ENCODE results near the gene STARD13. TPM values are rescaled to one million over a fixed set of nuclear protein-coding genes. Genes with fewer than 3 reads are reported as not detected.

Gene STARD13
- total and polyA plus RNA-seq, 4 donors: 2.7 to 15.3 (median 5.7) TPM

DNA sequence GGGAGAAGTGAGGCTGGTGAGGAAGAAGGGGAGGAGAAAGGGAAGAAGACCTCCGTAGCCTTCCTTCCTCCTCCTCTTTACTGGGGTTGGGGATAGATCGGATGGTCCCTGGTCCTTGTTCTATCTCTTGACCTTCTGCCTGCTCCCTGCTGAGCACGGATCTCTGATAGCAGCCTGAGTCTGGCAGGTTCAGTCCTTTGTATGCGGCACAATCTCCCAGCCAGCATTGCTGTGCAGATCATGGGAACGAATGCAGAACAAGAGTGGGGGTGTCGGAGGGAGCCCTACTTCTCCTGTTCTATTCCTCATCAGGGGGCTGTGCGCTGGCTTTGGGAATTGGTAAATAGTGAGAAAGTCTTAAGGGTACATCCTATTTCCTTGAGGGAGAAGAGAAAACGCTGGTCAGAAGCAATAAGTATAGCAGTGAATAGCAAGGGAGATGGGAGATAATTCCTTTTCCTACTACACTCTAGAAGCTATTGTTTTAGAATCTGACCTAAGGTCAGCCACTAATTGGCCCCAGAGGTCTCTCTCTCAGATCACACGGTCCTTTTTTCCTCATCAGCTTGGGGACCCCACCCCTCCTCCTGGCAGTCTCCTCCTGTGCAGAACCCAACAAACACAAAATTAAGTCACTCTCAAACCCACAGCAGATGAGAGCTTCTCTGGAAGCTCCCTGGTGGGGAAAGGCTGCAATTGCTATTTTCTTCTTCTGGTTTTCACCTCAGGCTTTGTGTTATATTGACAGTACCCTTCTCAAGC lies 228.4 kb downstream of the STARD13 start:
- Histone ChIP-seq H3K36me3 (ENCODE audit: control insufficient read depth in 4 of 4, insufficient read depth in 3 of 4, low read depth in 1 of 4, low read length in 3 of 4) (no peaks in the 10 kb centered on the region), H3K27me3 (ENCODE audit: control insufficient read depth in 4 of 4, insufficient read depth in 4 of 4, low read length in 3 of 4) (peaks cover 0 to 4% (median 0%) of the 10 kb centered on the region in 4 donors), H3K9me3 (ENCODE audit: control insufficient read depth in 4 of 4, low read length in 3 of 4) (peaks cover 0 to 4% (median 0%) of the 10 kb centered on the region in 4 donors), H3K9ac (ENCODE audit: low read depth in 1 of 2, low read length in 2 of 2) (no peak overlapping the region), H3K4me1 (ENCODE audit: control insufficient read depth in 4 of 4, insufficient read depth in 4 of 4, low read length in 3 of 4) (peaks cover 0 to 3% (median 0%) of the 10 kb centered on the region in 4 donors), H3K27ac (ENCODE audit: low read depth in 1 of 2, low read length in 2 of 2) (no peak overlapping the region), H3K4me3 (ENCODE audit: low read depth in 1 of 3, low read length in 3 of 3) (no peak overlapping the region)
- 56% methylated on average over 9 of the region's 9 CpGs for WGBS
- DNase-seq (ENCODE audit: low spot score): no peak
- TF ChIP-seq REST (IDR thresholded peaks at IDR 0.05) (no peak), EGR1 (IDR thresholded peaks at IDR 0.05; ENCODE audit: low read depth in 2 of 2) (no peak), RAD21 (IDR thresholded peaks at IDR 0.05) (peak in 1 of 2 donors; percentile 22), HNF4G (IDR thresholded peaks at IDR 0.05) (no peak), NR2F2 (IDR thresholded peaks at IDR 0.05) (no peak), TAF1 (conservative IDR thresholded peaks at IDR 0.05) (no peak), RXRA (IDR thresholded peaks at IDR 0.05) (no peak), FOXA2 (IDR thresholded peaks at IDR 0.05) (no peak), JUND (IDR thresholded peaks at IDR 0.05) (no peak), FOXA1 (IDR thresholded peaks at IDR 0.05) (no peak), GABPA (IDR thresholded peaks at IDR 0.05 in 1 of 2, conservative IDR thresholded peaks at IDR 0.05 in 1 of 2) (no peak)
- TF ChIP-seq, protein P1, sequence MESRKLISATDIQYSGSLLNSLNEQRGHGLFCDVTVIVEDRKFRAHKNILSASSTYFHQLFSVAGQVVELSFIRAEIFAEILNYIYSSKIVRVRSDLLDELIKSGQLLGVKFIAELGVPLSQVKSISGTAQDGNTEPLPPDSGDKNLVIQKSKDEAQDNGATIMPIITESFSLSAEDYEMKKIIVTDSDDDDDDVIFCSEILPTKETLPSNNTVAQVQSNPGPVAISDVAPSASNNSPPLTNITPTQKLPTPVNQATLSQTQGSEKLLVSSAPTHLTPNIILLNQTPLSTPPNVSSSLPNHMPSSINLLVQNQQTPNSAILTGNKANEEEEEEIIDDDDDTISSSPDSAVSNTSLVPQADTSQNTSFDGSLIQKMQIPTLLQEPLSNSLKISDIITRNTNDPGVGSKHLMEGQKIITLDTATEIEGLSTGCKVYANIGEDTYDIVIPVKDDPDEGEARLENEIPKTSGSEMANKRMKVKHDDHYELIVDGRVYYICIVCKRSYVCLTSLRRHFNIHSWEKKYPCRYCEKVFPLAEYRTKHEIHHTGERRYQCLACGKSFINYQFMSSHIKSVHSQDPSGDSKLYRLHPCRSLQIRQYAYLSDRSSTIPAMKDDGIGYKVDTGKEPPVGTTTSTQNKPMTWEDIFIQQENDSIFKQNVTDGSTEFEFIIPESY (IDR thresholded peaks at IDR 0.05): no peak
- TF ChIP-seq, protein P2, sequence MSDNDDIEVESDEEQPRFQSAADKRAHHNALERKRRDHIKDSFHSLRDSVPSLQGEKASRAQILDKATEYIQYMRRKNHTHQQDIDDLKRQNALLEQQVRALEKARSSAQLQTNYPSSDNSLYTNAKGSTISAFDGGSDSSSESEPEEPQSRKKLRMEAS (IDR thresholded peaks at IDR 0.05): no peak
- TF ChIP-seq, protein P3, sequence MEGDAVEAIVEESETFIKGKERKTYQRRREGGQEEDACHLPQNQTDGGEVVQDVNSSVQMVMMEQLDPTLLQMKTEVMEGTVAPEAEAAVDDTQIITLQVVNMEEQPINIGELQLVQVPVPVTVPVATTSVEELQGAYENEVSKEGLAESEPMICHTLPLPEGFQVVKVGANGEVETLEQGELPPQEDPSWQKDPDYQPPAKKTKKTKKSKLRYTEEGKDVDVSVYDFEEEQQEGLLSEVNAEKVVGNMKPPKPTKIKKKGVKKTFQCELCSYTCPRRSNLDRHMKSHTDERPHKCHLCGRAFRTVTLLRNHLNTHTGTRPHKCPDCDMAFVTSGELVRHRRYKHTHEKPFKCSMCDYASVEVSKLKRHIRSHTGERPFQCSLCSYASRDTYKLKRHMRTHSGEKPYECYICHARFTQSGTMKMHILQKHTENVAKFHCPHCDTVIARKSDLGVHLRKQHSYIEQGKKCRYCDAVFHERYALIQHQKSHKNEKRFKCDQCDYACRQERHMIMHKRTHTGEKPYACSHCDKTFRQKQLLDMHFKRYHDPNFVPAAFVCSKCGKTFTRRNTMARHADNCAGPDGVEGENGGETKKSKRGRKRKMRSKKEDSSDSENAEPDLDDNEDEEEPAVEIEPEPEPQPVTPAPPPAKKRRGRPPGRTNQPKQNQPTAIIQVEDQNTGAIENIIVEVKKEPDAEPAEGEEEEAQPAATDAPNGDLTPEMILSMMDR (IDR thresholded peaks at IDR 0.05; ENCODE audit: low read depth, low read length, missing input control): peak; percentile 12

Data from liver (tissue), 9 donors.